Astrocyte of the cerebellum (primary cell): ENCODE measurements around the gene CNDP1.

Source experiments
- DNase-seq: peaks from one replicate; pipeline ENCODE4 v3.0.0-alpha.2; 2011; ENCODE audit warnings: low read depth
- H3K4me3 ChIP-seq: 2 replicates; pipeline ENCODE4 v1.5.1; 2011; ENCODE audit warnings: mild to moderate bottlenecking, low read depth, low read length, moderate library complexity
- CTCF ChIP-seq: IDR thresholded peaks from 2 replicates; pipeline ENCODE4 v1.5.1; 2012; ENCODE audit warnings: low read length, low read depth, moderate library complexity, mild to moderate bottlenecking; ENCODE audit errors: missing control alignments
- in situ Hi-C: cut with HindIII; loops from 2 replicates; pipeline ENCODE4 v1.10.0; 2017; ENCODE audit warnings: low sequenced_read_pairs

CNDP1 gene

GRCh38 chr18:74531043-74531442 is 3.3 kb upstream of the CNDP1 start:
- in situ Hi-C loops: no loop called here
- DNase-seq: no peak
- TF ChIP-seq CTCF: no peak

GRCh38 chr18:74532511-74533025 is 1.7 kb upstream of the CNDP1 start:
- in situ Hi-C loops: no loop called here

More at GRCh38 chr18:74531043-74531442, 3.3 kb upstream of the CNDP1 start:
- no peak overlapping the region for H3K4me3 ChIP-seq

GRCh38 chr18:74533666-74534065 is 634 bp upstream of the CNDP1 start:
- no peak for TF ChIP-seq CTCF
- no peak for DNase-seq
- in situ Hi-C loops: no loop called here

More at GRCh38 chr18:74532511-74533025, 1.7 kb upstream of the CNDP1 start:
- H3K4me3 ChIP-seq: no peak overlapping the region
- TF ChIP-seq CTCF: no peak
- DNase-seq: no peak

GRCh38 chr18:74534981-74535649 is 815 bp downstream of the CNDP1 start:
- no peak for TF ChIP-seq CTCF
- H3K4me3 ChIP-seq: no peak overlapping the region
- in situ Hi-C loops: no loop called here
- DNase-seq: no peak

More at GRCh38 chr18:74533666-74534065, 634 bp upstream of the CNDP1 start:
- H3K4me3 ChIP-seq: no peak overlapping the region

- no peak for DNase-seq
- in situ Hi-C loops: no loop called here
- no peak overlapping the region for H3K4me3 ChIP-seq
- no peak for TF ChIP-seq CTCF
Measured at GRCh38 chr18:74539289-74539688, 5.0 kb downstream of the CNDP1 start.

- in situ Hi-C loops: no loop called here
- DNase-seq: no peak
- H3K4me3 ChIP-seq: no peak overlapping the region
- no peak for TF ChIP-seq CTCF
Measured at GRCh38 chr18:74540652-74541421, 6.5 kb downstream of the CNDP1 start.
